ENCODE measurements around the gene SERPINE1. TPM values are rescaled to one million over a fixed set of nuclear protein-coding genes. Genes with fewer than 3 reads are reported as not detected.

The SERPINE1 gene
- total and polyA plus RNA-seq, 2 of the 13 experiments (the other 11 are each of a cell fraction or from before 2014, with no cell fraction given), result 21.2 to 1,576 TPM

DNA sequence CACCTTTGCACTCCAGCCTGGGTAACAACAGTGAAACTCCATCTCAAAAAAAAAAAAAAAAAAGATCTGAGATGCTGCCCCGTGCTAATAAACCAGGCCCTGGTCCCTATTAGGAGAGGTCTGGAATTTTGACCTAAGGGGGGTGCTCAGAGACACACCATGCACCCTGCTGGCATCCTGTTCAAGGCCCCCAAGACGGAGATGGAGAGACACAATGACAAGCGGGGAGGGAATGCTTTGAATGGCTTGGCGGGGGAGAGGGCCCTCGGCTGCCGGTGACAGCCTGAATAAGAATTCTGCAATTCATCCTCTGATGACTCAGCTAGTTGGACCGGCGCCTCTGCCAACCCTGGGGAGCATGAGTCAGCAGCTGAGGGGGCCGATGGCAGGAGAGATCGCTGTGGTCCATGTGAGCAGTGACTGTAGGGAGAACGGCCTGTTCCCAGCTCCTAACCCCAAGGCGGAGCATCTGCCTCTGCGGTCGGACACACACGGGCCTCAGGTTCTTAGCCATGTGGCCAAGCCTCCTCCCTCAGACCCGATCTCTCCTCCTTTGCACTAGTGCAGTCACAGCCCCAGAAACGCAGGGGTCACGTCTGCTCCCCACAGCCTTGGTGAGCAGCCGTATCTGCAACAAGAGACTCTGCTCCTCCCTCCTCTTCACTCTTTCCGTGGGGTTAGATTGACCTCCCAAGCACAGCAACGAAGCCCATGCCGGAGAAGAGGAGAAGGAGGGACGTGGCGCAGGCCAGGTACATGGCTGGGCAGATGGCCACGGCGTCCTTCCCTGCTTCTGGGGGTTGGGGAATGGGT, 26.7 kb upstream of the SERPINE1 start (continued):
- TF ChIP-seq ZKSCAN5 (CRISPR knock-in tag; IDR thresholded peaks at IDR 0.05) (no peak), MEF2D (CRISPR knock-in tag; IDR thresholded peaks at IDR 0.05) (peak; percentile 75; the same call in 1 of the 2 replicates), ZNF678 (CRISPR knock-in tag; IDR thresholded peaks at IDR 0.05) (no peak), PAWR (CRISPR knock-in tag; IDR thresholded peaks at IDR 0.05; ENCODE audit: borderline replicate concordance) (no peak), ELF3 (CRISPR knock-in tag; IDR thresholded peaks at IDR 0.05) (peak; percentile 67), ZNF709 (CRISPR knock-in tag; IDR thresholded peaks at IDR 0.05) (no peak), ZFP62 (CRISPR knock-in tag; IDR thresholded peaks at IDR 0.05) (no peak), ZNF274 (CRISPR knock-in tag; IDR thresholded peaks at IDR 0.05) (0 out of 2 replicates have a peak, but pooled peaks have one; percentile 33), ZNF543 (CRISPR knock-in tag; IDR thresholded peaks at IDR 0.05) (0 out of 2 replicates have a peak, but pooled peaks have one; percentile 63), ZNF616 (CRISPR knock-in tag; IDR thresholded peaks at IDR 0.05; ENCODE audit: low read depth) (no peak), IRF2 (CRISPR knock-in tag; IDR thresholded peaks at IDR 0.05) (peak; percentile 72), RNF219 (CRISPR knock-in tag; IDR thresholded peaks at IDR 0.05) (no peak), HNF1B (CRISPR knock-in tag; IDR thresholded peaks at IDR 0.05) (peak; percentile 92), SMAD3 (CRISPR knock-in tag; IDR thresholded peaks at IDR 0.05) (peak; percentile 78), TRIM24 (CRISPR knock-in tag; IDR thresholded peaks at IDR 0.05) (no peak), KAT7 (CRISPR knock-in tag; IDR thresholded peaks at IDR 0.05; ENCODE audit: borderline replicate concordance) (peak; percentile 72; the same call in 1 of the 2 replicates), ZNF788 (CRISPR knock-in tag; IDR thresholded peaks at IDR 0.05; ENCODE audit: borderline replicate concordance) (peak; percentile 42; the same call in 1 of the 2 replicates), TBX2 (CRISPR knock-in tag; IDR thresholded peaks at IDR 0.05; ENCODE audit: borderline replicate concordance) (peak; percentile 41; the same call in 1 of the 2 replicates)
- TF ChIP-seq, protein P1, sequence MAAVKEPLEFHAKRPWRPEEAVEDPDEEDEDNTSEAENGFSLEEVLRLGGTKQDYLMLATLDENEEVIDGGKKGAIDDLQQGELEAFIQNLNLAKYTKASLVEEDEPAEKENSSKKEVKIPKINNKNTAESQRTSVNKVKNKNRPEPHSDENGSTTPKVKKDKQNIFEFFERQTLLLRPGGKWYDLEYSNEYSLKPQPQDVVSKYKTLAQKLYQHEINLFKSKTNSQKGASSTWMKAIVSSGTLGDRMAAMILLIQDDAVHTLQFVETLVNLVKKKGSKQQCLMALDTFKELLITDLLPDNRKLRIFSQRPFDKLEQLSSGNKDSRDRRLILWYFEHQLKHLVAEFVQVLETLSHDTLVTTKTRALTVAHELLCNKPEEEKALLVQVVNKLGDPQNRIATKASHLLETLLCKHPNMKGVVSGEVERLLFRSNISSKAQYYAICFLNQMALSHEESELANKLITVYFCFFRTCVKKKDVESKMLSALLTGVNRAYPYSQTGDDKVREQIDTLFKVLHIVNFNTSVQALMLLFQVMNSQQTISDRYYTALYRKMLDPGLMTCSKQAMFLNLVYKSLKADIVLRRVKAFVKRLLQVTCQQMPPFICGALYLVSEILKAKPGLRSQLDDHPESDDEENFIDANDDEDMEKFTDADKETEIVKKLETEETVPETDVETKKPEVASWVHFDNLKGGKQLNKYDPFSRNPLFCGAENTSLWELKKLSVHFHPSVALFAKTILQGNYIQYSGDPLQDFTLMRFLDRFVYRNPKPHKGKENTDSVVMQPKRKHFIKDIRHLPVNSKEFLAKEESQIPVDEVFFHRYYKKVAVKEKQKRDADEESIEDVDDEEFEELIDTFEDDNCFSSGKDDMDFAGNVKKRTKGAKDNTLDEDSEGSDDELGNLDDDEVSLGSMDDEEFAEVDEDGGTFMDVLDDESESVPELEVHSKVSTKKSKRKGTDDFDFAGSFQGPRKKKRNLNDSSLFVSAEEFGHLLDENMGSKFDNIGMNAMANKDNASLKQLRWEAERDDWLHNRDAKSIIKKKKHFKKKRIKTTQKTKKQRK (IDR thresholded peaks at IDR 0.05; ENCODE audit: low read length), result no peak
- TF ChIP-seq, protein P2, sequence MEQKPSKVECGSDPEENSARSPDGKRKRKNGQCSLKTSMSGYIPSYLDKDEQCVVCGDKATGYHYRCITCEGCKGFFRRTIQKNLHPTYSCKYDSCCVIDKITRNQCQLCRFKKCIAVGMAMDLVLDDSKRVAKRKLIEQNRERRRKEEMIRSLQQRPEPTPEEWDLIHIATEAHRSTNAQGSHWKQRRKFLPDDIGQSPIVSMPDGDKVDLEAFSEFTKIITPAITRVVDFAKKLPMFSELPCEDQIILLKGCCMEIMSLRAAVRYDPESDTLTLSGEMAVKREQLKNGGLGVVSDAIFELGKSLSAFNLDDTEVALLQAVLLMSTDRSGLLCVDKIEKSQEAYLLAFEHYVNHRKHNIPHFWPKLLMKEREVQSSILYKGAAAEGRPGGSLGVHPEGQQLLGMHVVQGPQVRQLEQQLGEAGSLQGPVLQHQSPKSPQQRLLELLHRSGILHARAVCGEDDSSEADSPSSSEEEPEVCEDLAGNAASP (CRISPR knock-in tag; IDR thresholded peaks at IDR 0.05; ENCODE audit: borderline replicate concordance), result peak; percentile 71

All from HepG2 (cell line).